PC-9 (cell line): ENCODE measurements around the gene SOX12. TPM values are rescaled to one million over a fixed set of nuclear protein-coding genes. Genes with fewer than 3 reads are reported as not detected.
A peak's percentile ranks its signal among the peaks of the same experiment; 100 is the strongest.

Source experiments
- Bru-seq: library from RNA; stranded (reverse); fragments of 400-500 nt; gene quantifications from one replicate; lab custom pipeline; 2021; lab: Mats Ljungman, UMichigan
- BruChase-seq, 2 experiments: library from RNA; stranded (reverse); fragments of 400-500 nt; gene quantifications; one replicate each; lab custom pipeline; 2021; lab: Mats Ljungman, UMichigan
- BruUV-seq: library from RNA; stranded (reverse); fragments of 400-500 nt; replicated peaks from 2 replicates; lab custom pipeline; 2021; lab: Mats Ljungman, UMichigan
- CTCF ChIA-PET: fragments of 300-600 bp; sonication (Branson Sonifier 250); formaldehyde crosslinking; loops from one replicate; lab custom pipeline; 2022; ENCODE audit warnings: antibody characterized with exemption; lab: Charles Lee
- POLR2A ChIA-PET: fragments of 300-600 bp; sonication (Branson Sonifier 250); formaldehyde crosslinking; loops from one replicate; lab custom pipeline; 2022; ENCODE audit warnings: antibody characterized with exemption; ENCODE audit not compliant: unreplicated experiment; lab: Charles Lee
- DNase-seq, 2 experiments: peaks; one replicate each; pipeline versions ENCODE4 v3.0.0 to v3.0.0-alpha.2; 2015 to 2022; ENCODE audit warnings: mixed read lengths in 1 of 2
- H2AFZ ChIP-seq: fragments of 200-600 bp; sonication (generic); 2 replicates; pipeline ENCODE4 v1.8.1; 2017; ENCODE audit warnings: antibody characterized with exemption
- H3F3A ChIP-seq: fragments of 200-600 bp; sonication (generic); 2 replicates; pipeline ENCODE4 v1.8.1; 2017; ENCODE audit warnings: antibody characterized with exemption, mild to moderate bottlenecking, low read depth; ENCODE audit not compliant: insufficient read depth
- H3K27ac ChIP-seq: fragments of 200-600 bp; sonication (generic); 2 replicates; pipeline ENCODE4 v1.6.1; 2016; ENCODE audit warnings: mixed run types
- H3K27me3 ChIP-seq: fragments of 200-600 bp; sonication (generic); 2 replicates; pipeline ENCODE4 v1.6.1; 2016; ENCODE audit warnings: low read depth, mixed run types; ENCODE audit not compliant: insufficient read depth
- H3K36me3 ChIP-seq: fragments of 200-600 bp; sonication (generic); 2 replicates; pipeline ENCODE4 v1.6.1; 2016; ENCODE audit warnings: low read depth, mixed run types
- H3K4me1 ChIP-seq: fragments of 200-600 bp; sonication (generic); replicated peaks from 2 replicates; pipeline ENCODE4 v1.6.1; 2016; ENCODE audit warnings: mixed run types; ENCODE audit not compliant: insufficient read depth
- H3K4me2 ChIP-seq: fragments of 200-600 bp; sonication (generic); 2 replicates; pipeline ENCODE4 v1.6.1; 2017; ENCODE audit warnings: mixed run types
- H3K4me3 ChIP-seq: fragments of 200-600 bp; sonication (generic); 2 replicates; pipeline ENCODE4 v1.6.1; 2016; ENCODE audit warnings: mixed run types
- H3K79me2 ChIP-seq: fragments of 200-600 bp; sonication (generic); 2 replicates; pipeline ENCODE4 v1.6.1; 2017; ENCODE audit warnings: low read depth, mixed run types
- H3K9me2 ChIP-seq: fragments of 200-600 bp; sonication (generic); 2 replicates; pipeline ENCODE4 v1.8.1; 2017; ENCODE audit warnings: mild to moderate bottlenecking; ENCODE audit not compliant: insufficient read depth
- H3K9me3 ChIP-seq: fragments of 200-600 bp; sonication (generic); 2 replicates; pipeline ENCODE4 v1.8.1; 2016; ENCODE audit warnings: low read depth; ENCODE audit not compliant: insufficient read depth
- H4K20me1 ChIP-seq: fragments of 200-600 bp; sonication (generic); 2 replicates; pipeline ENCODE4 v1.8.1; 2017; ENCODE audit not compliant: insufficient read depth
- CTCF ChIP-seq: fragments of 200-600 bp; sonication (generic); conservative IDR thresholded peaks from 2 replicates; pipeline ENCODE4 v1.6.1; 2017; ENCODE audit warnings: mixed run types, antibody characterized with exemption, mild to moderate bottlenecking, moderate library complexity
- EZH2 ChIP-seq: fragments of 200-600 bp; sonication (generic); IDR thresholded peaks from 2 replicates; pipeline ENCODE4 v1.8.0; 2017; ENCODE audit warnings: antibody characterized with exemption, low read depth
- intact Hi-C: fragments of 100-400 bp; cut with micrococcal nuclease; formaldehyde crosslinking; loops from one replicate; pipeline ENCODE4 v1.10.0; 2022; ENCODE audit not compliant: unreplicated experiment
- long read RNA-seq: library from polyadenylated mRNA; stranded (forward); transcript quantifications from one replicate; pipeline ENCODE4 v2.0.0, GENCODE V29; 2022
- total RNA-seq: library from RNA; stranded (reverse); gene quantifications from 2 replicates; pipeline ENCODE4 v1.2.3, GENCODE V29; 2021

The SOX12 gene
- 49.5 and 57.1 TPM in 2 replicates for total RNA-seq
- percentile 72 among the genes with signal in this experiment for Bru-seq, nascent RNA
- BruChase-seq, experiment 1, labeled RNA remaining after a 2-hour chase, result percentile 89 among the genes with signal in this experiment
- percentile 97 among the genes with signal in this experiment for BruChase-seq, experiment 2, labeled RNA remaining after a 6-hour chase
- long read RNA-seq, full-length matches to known transcripts, result 36 of 36 reads
- long read RNA-seq, partial matches to known transcripts, result 0 of 36 reads
- long read RNA-seq, other reads (novel, unspliced or antisense), result 0 of 36 reads

- peak within 1 kb of the TSS; percentile 83 for H3K4me3 ChIP-seq
- CTCF ChIA-PET, result interaction anchor here (0.6 kb wide), 1 partner anchor 28 kb away, joined by 3 read pairs; the partner anchor contains the start of gene ZCCHC3
- TF ChIP-seq CTCF (no peak), EZH2 (no peak)
- intact Hi-C loops, result loop anchor here (10.0 kb wide), 1 partner anchor 330 kb away; the partner anchor contains the start of gene SRXN1
- H3K4me2 ChIP-seq, result peak within 1 kb of the TSS; percentile 83
- no peaks in the 10 kb centered on the region for H3K9me2 ChIP-seq
- peaks cover 14% of the 10 kb centered on the region for H3K79me2 ChIP-seq
- peaks cover 26% of the 10 kb centered on the region for H4K20me1 ChIP-seq
- H3K4me1 ChIP-seq, result peaks cover 20% of the 10 kb centered on the region
- no peaks in the 10 kb centered on the region for H3K27me3 ChIP-seq
- BruUV-seq, result no TSS peak
- peak within 1 kb of the TSS; percentile 85 for H3K27ac ChIP-seq
- POLR2A ChIA-PET, result interaction anchor here (0.5 to 1.0 kb wide), 4 partner anchors 16 to 82 kb away, joined by 3 to 5 read pairs (median 4); no protein-coding TSS in a partner anchor
- H3F3A ChIP-seq, result peaks cover 48% of the 10 kb centered on the region
- no peaks in the 10 kb centered on the region for H3K36me3 ChIP-seq
- H3K9me3 ChIP-seq, result no peaks in the 10 kb centered on the region
- H2AFZ ChIP-seq, result peak within 1 kb of the TSS; percentile 78
- DNase-seq, result peak; percentile 82 to 99
Measured at GRCh38 chr20:325045-325888, at the start of gene SOX12. SOX12 (plus strand) TSS chr20:325552; CDS start chr20:325925, 373 bp downstream.

- no peak overlapping the region for H3K4me3 ChIP-seq
- TF ChIP-seq CTCF, result no peak
- TF ChIP-seq EZH2, result no peak
- POLR2A ChIA-PET, result no interaction called here
- CTCF ChIA-PET, result no interaction called here
- H3K27ac ChIP-seq, result no peak overlapping the region
- no peaks in the 10 kb centered on the region for H3K36me3 ChIP-seq
- H3F3A ChIP-seq, result peaks cover 6% of the 10 kb centered on the region; the same call in 1 of the 2 replicates
- H3K9me2 ChIP-seq, result no peaks in the 10 kb centered on the region
- no peaks in the 10 kb centered on the region for H3K27me3 ChIP-seq
- no peaks in the 10 kb centered on the region; the same call in 1 of the 2 replicates for H4K20me1 ChIP-seq
- no peak overlapping the region for H3K4me2 ChIP-seq
- no peak for DNase-seq
- BruUV-seq, result no TSS peak
- H3K4me1 ChIP-seq, result no peaks in the 10 kb centered on the region
- intact Hi-C loops, result no loop called here
- H2AFZ ChIP-seq, result no peak overlapping the region
- H3K9me3 ChIP-seq, result no peaks in the 10 kb centered on the region
- H3K79me2 ChIP-seq, result no peaks in the 10 kb centered on the region
Measured at GRCh38 chr20:275791-276190, 49.6 kb upstream of the SOX12 start.
